PFSK-1 (cell line): ENCODE results near the gene FAM53A.

Experiments used
- FOXP2 ChIP-seq: optimal IDR thresholded peaks from 2 replicates; pipeline ENCODE3; 2011; ENCODE audit warnings: borderline replicate concordance, control low read depth, inconsistent platforms; ENCODE audit not compliant: insufficient read depth; ENCODE audit errors: extremely low read length, extremely low read depth
- POLR2AphosphoS5 ChIP-seq: IDR thresholded peaks from 2 replicates; pipeline ENCODE4 v1.6.1; 2012; ENCODE audit warnings: low read depth, mild to moderate bottlenecking, control low read depth, low read length, moderate library complexity
- SIN3A ChIP-seq: IDR thresholded peaks from 2 replicates; pipeline ENCODE4 v1.6.1; 2012; ENCODE audit warnings: mild to moderate bottlenecking, low read length, moderate library complexity, borderline replicate concordance; ENCODE audit not compliant: insufficient read depth
- TAF1 ChIP-seq: IDR thresholded peaks from 2 replicates; pipeline ENCODE4 v1.6.1; 2012; ENCODE audit warnings: low read length, control low read depth, borderline replicate concordance; ENCODE audit not compliant: insufficient read depth
- TF ChIP-seq, protein P1 (sequence below), 2 experiments: IDR thresholded peaks; 2 replicates each; pipeline versions ENCODE4 v1.6.1 to v1.8.0; 2011 to 2012; ENCODE audit warnings: low read depth in 2 of 2, low read length in 2 of 2, control low read depth in 1 of 2, inconsistent platforms in 1 of 2, mild to moderate bottlenecking in 1 of 2, moderate library complexity in 1 of 2; ENCODE audit not compliant: insufficient read depth in 1 of 2

Gene FAM53A

DNA sequence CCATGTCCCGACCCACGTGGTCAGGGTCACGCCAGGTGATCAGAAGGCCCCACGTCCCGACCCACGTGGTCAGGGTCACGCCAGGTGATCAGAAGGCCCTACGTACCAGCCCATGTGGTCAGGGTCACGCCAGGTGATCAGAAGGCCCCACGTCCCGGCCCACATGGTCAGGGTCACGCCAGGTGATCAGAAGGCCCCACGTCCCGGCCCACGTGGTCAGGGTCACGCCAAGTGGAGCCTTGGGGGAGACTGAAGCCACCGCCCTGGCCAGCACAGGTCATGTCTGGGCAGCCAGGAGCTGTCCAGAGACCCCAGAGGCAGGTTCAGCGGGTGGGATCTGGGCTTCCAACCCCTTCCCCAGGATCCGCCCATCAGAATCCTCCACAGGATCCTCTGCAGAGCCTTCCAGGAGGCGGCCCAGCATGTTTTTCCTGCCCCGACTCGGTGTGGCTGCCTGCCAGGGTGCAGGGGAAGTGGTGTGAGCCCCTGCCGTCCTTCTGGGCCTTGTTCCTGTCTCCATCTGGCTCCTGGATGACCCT lies 58.4 kb downstream of the FAM53A start:
- TF ChIP-seq FOXP2: no peak
- TF ChIP-seq POLR2AphosphoS5: no peak
- TF ChIP-seq, protein P1, sequence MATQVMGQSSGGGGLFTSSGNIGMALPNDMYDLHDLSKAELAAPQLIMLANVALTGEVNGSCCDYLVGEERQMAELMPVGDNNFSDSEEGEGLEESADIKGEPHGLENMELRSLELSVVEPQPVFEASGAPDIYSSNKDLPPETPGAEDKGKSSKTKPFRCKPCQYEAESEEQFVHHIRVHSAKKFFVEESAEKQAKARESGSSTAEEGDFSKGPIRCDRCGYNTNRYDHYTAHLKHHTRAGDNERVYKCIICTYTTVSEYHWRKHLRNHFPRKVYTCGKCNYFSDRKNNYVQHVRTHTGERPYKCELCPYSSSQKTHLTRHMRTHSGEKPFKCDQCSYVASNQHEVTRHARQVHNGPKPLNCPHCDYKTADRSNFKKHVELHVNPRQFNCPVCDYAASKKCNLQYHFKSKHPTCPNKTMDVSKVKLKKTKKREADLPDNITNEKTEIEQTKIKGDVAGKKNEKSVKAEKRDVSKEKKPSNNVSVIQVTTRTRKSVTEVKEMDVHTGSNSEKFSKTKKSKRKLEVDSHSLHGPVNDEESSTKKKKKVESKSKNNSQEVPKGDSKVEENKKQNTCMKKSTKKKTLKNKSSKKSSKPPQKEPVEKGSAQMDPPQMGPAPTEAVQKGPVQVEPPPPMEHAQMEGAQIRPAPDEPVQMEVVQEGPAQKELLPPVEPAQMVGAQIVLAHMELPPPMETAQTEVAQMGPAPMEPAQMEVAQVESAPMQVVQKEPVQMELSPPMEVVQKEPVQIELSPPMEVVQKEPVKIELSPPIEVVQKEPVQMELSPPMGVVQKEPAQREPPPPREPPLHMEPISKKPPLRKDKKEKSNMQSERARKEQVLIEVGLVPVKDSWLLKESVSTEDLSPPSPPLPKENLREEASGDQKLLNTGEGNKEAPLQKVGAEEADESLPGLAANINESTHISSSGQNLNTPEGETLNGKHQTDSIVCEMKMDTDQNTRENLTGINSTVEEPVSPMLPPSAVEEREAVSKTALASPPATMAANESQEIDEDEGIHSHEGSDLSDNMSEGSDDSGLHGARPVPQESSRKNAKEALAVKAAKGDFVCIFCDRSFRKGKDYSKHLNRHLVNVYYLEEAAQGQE (IDR thresholded peaks at IDR 0.05; ENCODE audit: insufficient read depth in 1 of 2, low read depth in 2 of 2, low read length in 2 of 2): no peak
- no peak for TF ChIP-seq TAF1
- no peak for TF ChIP-seq SIN3A

DNA sequence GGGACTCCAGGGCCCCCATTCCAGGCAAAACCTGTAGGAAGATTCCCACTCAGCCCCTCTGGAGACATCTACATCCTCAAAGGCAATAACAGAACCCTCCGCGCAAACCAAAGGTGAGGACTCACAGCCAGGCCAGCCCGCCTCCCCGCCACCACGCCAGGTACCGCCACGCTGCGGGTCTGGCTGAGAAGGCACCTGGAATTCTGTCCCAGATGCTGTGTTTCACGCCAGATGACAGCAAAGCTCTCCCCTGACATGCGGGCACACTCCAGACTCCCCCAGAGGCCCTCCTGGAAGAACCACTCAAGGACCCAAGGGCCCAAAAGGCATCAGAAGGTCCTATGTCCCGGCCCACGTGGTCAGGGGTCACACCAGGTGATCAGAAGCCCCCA lies 59.6 kb downstream of the FAM53A start:
- TF ChIP-seq SIN3A (no peak), TAF1 (no peak), POLR2AphosphoS5 (no peak), FOXP2 (no peak)
- TF ChIP-seq, protein P1 (IDR thresholded peaks at IDR 0.05; ENCODE audit: insufficient read depth in 1 of 2, low read depth in 2 of 2, low read length in 2 of 2): no peak

DNA sequence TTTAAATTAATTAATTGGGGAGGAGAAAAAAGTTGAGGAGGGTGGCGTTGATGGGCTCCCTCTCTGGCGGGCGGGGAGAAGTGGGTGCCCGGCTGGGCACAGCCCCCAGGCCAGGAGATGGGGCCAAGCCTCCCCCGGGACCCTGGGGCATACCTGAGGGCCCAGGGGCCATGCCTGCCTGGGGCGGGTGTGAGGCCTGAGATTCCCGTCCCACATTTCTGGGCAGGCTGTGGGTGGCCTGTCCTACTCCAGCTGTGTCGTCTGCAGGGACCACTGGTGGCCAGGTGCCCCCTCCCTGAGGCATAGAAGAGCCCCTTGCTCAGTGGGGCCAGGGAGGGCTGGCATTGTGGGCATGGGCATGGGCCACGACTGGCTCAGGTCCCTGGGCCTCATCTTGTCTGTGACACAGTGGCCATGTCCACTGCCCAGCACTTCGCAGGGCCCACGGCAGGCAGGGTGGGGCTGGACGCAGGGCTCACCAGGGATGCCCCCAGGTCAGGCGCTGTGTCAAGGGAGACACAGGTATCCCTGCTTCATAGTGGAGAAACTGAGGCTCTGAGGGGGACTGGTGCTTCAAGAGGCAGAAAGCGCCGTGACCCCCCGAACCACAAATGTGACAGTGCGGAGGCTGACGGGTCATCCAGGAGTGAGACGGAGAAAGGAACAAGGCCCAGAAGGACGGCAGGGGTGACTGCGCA lies 60.1 kb downstream of the FAM53A start:
- TF ChIP-seq POLR2AphosphoS5 (no peak), FOXP2 (no peak), SIN3A (no peak), TAF1 (no peak)

GRCh38 chr4:1623400-1623799 lies 60.7 kb downstream of the FAM53A start:
- no peak for TF ChIP-seq SIN3A
- no peak for TF ChIP-seq TAF1
- TF ChIP-seq FOXP2: no peak
- TF ChIP-seq, protein P1 (IDR thresholded peaks at IDR 0.05; ENCODE audit: insufficient read depth in 1 of 2, low read depth in 2 of 2, low read length in 2 of 2): no peak
- TF ChIP-seq POLR2AphosphoS5: no peak

DNA sequence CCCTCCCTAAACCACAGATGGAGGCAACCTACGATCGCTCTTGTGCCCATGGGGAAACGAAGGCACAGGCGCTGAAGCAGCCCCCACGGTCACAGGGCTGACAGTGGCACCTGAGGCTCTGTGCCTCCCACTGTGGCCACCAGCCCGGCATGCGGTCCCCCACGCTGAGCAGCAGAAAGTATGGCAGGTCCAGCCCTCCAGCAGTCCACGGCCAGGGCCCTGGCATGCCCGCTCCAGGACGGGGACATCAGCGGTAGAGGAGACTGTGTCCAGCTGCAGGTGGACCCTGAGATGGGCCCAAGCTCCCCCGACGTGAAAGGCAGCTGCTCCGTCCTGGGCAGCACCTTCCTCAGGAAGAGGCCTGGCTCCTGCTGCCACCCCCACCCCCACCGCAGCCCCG lies 61.2 kb downstream of the FAM53A start:
- TF ChIP-seq FOXP2: no peak
- TF ChIP-seq TAF1: no peak

- TF ChIP-seq, protein P1 (IDR thresholded peaks at IDR 0.05; ENCODE audit: insufficient read depth in 1 of 2, low read depth in 2 of 2, low read length in 2 of 2): no peak
- TF ChIP-seq POLR2AphosphoS5: no peak
- no peak for TF ChIP-seq SIN3A
- TF ChIP-seq TAF1: no peak
- TF ChIP-seq FOXP2: no peak
These were observed 61.9 kb downstream of the FAM53A start for GRCh38 chr4:1622238-1622637.
